ENCODE measurements around the gene DLK2.
"Not testable (repeated sequence)": the region's sequence is repeated elsewhere in the genome, so short reads cannot be mapped to it uniquely, and the experiment has no call there.

The DLK2 gene

DNA sequence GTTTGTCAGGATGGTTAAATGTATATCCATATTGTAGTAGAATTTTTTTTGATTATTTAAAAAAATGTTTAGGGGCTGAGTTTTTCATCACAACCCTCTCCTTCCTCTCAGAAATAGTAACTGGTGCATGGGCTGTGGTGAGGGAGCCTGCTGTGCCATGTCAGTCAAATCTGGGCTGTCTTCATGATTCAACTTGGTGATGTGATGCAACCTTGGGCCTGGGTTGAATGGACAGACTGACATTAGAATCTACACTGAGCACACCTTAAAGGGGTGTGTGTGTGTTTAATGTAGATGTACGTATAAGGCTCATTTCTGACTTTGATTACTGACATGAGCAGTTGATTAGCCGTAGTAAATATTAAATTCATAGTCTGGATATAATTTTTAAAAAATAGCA lies 25.7 kb upstream of the DLK2 start:
- DNase-seq: no peak

- DNase-seq: no peak
These were observed 22.6 kb upstream of the DLK2 start for GRCh38 chr6:43478008-43478372.

- peak; percentile 99 for DNase-seq
These were observed 22.1 kb upstream of the DLK2 start, which contains the start of gene TJAP1 for GRCh38 chr6:43477235-43478007. Gene TJAP1 (plus strand): TSS chr6:43477570. CDS start chr6:43499002, 21,432 bp downstream.

DNA sequence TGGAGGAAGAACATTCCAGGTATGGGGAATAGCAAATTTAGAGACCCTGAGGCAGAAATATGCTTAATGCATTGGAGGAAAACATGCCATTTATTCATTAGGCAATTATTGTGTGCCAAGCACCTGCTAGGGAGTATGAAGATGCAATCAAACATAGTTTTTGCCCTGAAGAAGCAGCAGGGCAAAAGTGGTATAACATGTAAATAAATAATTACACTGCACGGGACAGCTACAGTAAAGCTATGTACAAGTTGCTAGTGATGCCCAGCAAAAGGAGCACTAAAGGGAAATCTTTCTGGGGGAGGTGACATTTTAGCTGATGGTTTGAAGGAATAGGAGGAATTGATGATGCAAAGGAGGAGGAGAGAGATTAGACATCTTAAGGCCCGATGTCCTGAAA lies 21.4 kb upstream of the DLK2 start:
- no peak for DNase-seq

DNA sequence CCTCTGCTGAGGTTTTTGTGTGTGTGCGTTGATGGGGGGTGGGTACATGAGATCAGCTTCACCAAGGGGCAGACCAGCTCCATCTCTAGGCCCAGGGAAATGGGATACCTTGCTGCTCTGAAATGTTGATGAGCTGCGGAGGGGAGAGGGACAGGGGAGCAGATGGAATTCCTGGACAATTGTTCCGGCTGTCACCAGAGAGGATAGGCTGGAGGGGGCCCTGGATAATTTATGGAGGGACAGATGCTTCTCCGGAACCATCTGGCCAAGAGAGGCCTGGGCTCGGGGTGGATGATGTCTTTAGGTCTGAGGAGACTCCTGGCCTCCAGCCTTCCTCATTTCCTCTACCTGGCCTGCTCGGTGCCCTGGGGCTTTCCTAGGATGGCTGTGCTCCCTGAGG lies 20.2 kb upstream of the DLK2 start:
- DNase-seq: no peak

GRCh38 chr6:43472515-43472914 lies 17.2 kb upstream of the DLK2 start:
- no peak for DNase-seq

DNA sequence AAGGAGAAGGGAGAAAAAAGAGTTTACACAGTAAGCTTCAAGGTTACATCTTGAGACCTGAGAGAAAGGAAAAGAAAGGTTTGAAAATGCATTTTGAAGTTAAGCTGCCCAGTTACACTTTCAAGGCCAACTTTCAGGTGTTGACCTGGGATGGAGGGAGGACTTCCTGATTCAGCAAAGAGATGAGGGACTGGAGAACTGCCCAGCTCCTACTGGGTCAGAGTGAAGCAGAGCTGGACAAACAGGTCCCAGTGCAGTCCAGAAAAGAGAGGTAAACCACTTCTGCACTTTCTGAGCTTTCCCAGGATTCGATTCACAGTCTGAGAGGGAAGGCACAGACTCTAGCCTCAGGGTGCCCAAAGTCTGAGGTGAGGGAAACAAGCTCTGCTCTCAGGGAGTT lies 16.1 kb upstream of the DLK2 start:
- no peak for DNase-seq

DNA sequence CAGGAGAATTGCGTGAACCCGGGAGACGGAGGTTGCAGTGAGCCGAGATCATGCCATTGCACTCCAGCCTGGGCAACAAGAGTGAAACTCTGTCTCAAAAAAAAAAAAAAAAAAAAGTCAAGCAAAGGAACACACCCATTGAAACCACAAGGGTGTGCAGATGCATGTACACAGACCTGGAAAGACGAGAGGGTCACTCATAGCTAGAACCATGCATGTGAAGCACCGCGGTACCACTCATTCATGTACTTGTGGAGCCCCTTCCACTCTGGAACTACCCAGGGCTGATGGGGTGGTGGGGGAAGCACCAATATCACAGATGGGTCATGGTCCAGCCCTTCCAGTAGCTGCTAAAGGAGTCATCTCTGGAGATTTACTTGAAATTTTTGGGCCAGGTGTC lies 14.6 kb upstream of the DLK2 start:
- no peak for DNase-seq

DNA sequence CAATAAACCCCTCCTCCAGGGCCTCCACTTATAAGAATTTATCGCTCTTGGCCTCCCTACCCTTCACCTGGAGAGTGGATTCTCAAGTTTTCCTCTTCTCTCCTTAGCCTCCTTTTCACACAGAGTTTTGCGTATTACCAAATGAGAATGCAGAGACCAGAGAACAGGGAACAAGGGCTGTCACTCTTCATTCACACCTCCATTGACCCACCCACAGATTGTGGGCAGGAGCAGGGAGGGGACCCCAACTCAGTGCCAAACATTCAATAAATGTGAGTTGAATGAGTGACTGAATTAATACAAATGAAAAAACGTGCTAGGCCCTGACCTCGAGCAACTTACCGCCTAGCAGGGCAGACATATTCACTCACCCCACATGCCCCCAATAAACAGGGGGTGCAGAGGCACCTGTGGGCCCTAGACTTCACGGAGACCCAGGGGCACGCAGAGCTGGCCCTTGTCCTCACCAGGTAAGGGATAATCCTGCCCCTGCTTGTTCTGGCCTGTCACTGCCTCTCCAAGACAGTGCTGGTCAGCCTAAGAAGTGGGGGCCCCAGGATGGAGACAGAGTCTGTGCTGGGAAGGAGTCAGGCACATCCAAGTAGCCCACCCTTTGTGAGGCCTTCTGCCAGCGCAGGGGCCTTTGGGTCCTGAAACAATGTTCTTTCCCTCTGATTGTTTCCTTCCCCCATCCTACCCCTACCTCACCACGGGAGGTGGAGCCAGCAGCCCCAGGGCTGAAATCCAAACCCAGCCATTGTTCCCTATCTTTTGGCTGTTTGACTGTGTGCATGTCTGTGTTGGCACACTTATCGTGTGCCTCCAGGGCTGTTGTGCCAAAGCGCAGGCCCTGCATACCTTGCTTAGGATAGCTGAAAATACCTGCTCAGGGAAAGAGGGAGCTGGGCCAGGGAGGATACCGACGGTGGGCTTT lies 13.7 kb upstream of the DLK2 start:
- no peak for DNase-seq

DNA sequence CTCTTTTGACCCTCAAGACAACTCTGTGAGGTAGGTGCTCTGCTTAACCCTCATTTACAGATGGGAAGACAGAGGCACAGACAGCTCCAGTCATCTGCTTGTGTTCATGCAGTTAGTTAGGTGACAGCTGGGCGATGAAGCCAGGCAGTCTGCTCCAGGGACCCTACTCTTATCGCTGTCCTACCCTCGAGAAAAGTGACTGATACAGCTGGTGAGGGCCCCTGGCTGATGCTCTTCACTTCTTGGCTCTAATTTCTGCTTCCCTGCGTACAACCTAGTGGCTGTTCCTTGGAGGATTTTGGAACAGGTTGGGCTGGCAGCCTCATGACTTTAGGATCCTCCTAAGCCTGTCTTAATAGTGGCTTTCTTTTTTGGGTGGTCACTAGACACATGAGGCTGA lies 12.9 kb upstream of the DLK2 start:
- no peak for DNase-seq

- DNase-seq: no peak
These were observed 12.4 kb upstream of the DLK2 start for GRCh38 chr6:43467752-43468151.

DNA sequence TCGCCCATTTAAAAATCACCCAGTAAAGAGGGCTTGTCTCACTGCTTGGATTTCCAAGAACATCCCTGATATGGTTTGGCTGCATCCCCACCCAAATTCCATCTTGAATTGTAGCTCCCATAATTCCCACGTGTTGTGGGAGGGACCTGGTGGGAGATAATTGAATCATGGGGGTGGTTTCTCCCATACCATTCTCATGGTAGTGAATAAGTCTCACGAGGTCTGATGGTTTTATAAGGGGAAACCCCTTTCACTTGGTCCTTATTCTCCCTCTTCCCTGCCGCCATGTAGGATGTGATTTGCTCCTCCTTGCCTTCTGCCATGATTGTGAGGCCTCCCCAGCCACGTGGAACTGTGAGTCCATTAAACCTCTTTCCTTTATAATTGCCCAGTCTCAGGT lies 11.9 kb upstream of the DLK2 start:
- not testable (repeated sequence) for DNase-seq

GRCh38 chr6:43465948-43466347 lies 10.6 kb upstream of the DLK2 start:
- DNase-seq: no peak

DNA sequence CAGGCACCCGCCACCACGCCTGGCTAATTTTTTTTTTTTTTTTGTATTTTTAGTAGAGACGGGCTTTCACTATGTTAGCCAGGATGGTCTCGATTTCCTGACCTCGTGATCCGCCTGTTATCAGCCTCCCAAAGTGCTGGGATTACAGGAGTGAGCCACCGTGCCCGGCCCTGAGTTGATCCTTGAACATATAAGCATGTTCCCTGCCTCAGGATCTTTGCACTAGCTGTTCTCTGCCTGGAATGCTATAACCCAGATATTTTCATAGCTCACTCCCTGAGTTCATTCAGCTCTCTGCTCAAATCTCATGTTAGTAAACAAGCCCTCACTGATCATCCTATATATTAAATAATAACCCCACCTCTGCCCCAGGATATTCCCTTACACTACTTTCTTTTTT lies 9.0 kb upstream of the DLK2 start:
- no peak for DNase-seq

DNA sequence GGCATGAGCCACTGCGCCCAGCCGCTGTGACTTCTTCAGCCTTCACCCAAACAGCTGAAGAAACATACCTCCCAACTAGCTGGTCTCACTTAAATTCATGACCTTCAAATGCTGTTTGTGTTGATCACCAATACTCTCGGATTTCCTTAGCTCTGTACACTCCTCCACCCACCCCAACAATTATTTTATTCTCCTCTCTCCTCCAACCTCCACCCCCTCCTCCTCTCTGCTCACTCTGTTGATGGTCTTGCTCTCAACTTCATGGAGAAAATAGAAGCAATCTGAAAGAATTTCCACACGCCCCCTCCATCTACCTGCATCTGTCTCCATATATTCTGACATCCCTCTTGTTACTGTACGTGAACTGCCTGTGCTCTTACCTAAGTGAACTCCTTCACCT lies 6.6 kb upstream of the DLK2 start:
- DNase-seq: no peak

DNA sequence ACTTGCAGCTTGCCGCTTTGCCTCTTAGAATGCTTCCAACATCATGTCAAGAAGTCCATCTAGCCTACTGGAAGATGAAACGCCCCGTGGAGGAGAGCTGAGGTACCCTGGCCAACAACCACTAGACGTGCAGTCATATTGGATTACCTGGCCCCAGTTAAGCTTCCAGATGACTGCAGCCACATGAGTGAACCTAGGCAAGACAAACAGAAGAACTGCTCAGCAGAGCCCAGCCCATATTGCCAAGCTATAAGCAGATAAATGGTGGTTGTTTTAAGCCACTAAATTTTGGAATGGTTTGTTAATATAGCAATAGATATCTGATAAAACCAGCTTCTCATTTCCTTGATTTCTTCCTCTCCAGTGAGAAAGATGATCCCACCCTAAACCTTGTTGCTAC lies 4.7 kb upstream of the DLK2 start:
- DNase-seq: no peak

DNA sequence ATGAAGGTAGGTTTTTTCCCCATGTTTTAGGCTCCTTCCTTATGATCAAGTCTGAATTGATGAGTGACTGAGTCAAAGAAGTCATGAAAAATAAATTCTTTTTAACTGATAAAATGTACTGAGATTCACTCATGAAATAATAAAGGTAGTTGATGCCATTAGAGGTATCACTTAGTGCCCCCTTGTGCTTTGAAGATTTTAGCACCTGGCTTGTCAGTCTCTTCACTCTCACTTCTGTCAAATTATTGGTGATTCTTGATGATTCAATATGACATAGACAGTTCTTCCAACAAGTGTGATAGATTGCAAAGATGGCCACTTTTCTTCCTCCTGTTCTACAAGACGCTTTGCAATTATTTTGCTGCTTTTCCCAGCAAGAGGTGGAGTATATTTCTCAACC lies 4.2 kb upstream of the DLK2 start:
- no peak for DNase-seq

- DNase-seq: not testable (repeated sequence)
These were observed 2.8 kb upstream of the DLK2 start for GRCh38 chr6:43458154-43458553.

- DNase-seq: no peak
These were observed 2.3 kb upstream of the DLK2 start for GRCh38 chr6:43457643-43458042.

- DNase-seq: peak; percentile 56
These were observed 435 bp downstream of the DLK2 start for GRCh38 chr6:43454696-43455530.

DNA sequence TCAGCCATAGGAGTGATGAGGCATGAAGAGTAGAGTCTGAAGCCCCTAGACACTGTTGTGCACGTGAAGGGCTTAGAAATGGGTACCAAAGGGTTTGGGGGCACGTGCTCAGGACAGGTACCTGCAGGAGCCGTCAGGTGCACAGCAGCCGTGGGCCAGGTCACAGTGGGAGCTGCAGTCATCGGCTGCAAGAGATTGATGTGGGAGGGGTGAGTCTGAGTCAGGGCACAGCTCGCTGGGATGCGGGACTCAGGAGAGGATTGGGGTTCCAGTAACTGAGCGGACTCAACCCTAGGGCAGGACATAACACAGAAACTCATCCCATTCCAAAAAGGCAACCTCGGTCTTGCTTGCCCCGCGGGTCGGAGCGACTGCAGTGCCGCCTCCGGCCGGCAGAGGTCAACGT lies 1.1 kb downstream of the DLK2 start:
- DNase-seq: peak; percentile 77

DNA sequence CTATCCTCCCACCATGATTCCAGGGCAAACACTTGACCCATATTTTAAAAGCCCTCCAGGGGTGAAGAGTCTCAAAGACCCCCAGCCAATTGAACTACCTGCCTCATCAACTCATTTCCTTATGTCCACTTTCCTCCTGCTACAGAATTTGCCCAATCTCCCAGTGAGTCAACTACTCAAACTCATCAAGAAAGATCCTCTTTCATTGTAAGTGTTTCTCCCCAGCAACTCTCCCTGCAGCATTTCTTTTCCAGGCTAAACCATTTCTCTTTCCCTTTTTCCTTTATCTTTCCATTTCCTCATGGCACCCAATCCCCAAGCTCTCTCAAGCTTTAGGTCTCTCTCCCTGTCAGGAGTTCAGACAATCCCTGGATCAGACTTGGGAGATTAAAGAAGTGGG lies 1.5 kb downstream of the DLK2 start:
- DNase-seq: no peak

GRCh38 chr6:43452896-43453295 lies 2.5 kb downstream of the DLK2 start:
- DNase-seq: no peak
